Tibial nerve (tissue), 4 donors: ENCODE data around the gene ZNF24. TPM values are rescaled to one million over a fixed set of nuclear protein-coding genes. Genes with fewer than 3 reads are reported as not detected.

ENCODE experiments used
- DNase-seq, 2 donors: peaks; one replicate each; pipeline ENCODE4 v3.0.0-alpha.2; 2019; ENCODE audit warnings: low spot score in 2 of 2
- H3K27ac ChIP-seq, 4 donors: fragments of 200-600 bp; sonication (generic) in 3 of 4; one replicate each; pipeline ENCODE4 v1.5.1; 2017 to 2019; ENCODE audit warnings: mild to moderate bottlenecking in 1 of 4
- H3K27me3 ChIP-seq, 2 donors: fragments of 200-600 bp; sonication (generic) in 1 of 2; one replicate each; pipeline versions ENCODE4 v1.5.1 to v1.6.0; 2017 to 2019
- H3K36me3 ChIP-seq, 3 donors: fragments of 200-600 bp; sonication (generic); one replicate each; pipeline ENCODE4 v1.5.1; 2018 to 2019
- H3K4me1 ChIP-seq, 4 donors: fragments of 200-600 bp; sonication (generic) in 3 of 4; one replicate each; pipeline ENCODE4 v1.5.1; 2017 to 2019
- H3K4me3 ChIP-seq, 4 donors: fragments of 200-600 bp; sonication (generic) in 3 of 4; one replicate each; pipeline ENCODE4 v1.5.1; 2017 to 2019; ENCODE audit warnings: mild to moderate bottlenecking in 1 of 4, moderate library complexity in 1 of 4
- H3K9me3 ChIP-seq, 4 donors: fragments of 200-600 bp; sonication (generic) in 3 of 4; one replicate each; pipeline ENCODE4 v1.5.1; 2017 to 2019
- CTCF ChIP-seq, 5 experiments: fragments of 200-600 bp in 3 of 5; fragments of 450-650 bp in 2 of 5; sonication (generic) in 3 of 5; IDR thresholded peaks; one replicate each; pipeline ENCODE4 v1.5.1; 2016 to 2019; ENCODE audit warnings: antibody characterized with exemption in 5 of 5, mild to moderate bottlenecking in 3 of 5, moderate library complexity in 2 of 5
- EP300 ChIP-seq, 2 donors: sonication (generic); formaldehyde crosslinking; IDR thresholded peaks; one replicate each; pipeline ENCODE4 v1.6.1; 2017; ENCODE audit warnings: antibody characterized with exemption in 2 of 2, mild to moderate bottlenecking in 1 of 2
- POLR2A ChIP-seq, 2 donors: fragments of 450-650 bp; IDR thresholded peaks; one replicate each; pipeline ENCODE4 v1.6.1; 2017; ENCODE audit warnings: antibody characterized with exemption in 2 of 2, mild to moderate bottlenecking in 2 of 2, moderate library complexity in 2 of 2
- WGBS, 2 donors: methylation state at CpG; one replicate each; pipeline ENCODE4 v1.1.5; 2018; 5-methylcytosine and 5-hydroxymethylcytosine counted together
- total RNA-seq, 4 donors: library from RNA; depleted of rRNA; stranded (reverse); fragments of >200 nt; gene quantifications; one replicate each; pipeline ENCODE4 v1.1.0, GENCODE V29; 2016

The ZNF24 gene
- total RNA-seq, 4 donors from 2014 or later = 37.5 to 50.5 (median 41.1) TPM

GRCh38 chr18:35324926-35325655, 19.1 kb downstream of the ZNF24 start:
- DNase-seq = no peak
- peaks cover 0 to 6% (median 0%) of the 10 kb centered on the region in 3 donors for H3K36me3 ChIP-seq
- peaks cover 0 to 9% (median 0%) of the 10 kb centered on the region in 4 donors for H3K9me3 ChIP-seq
- WGBS, 2 donors = 30 to 69% methylated on average over 2 of the region's 2 CpGs
- no peaks in the 10 kb centered on the region for H3K27me3 ChIP-seq
- H3K27ac ChIP-seq = no peak overlapping the region
- H3K4me1 ChIP-seq = no peaks in the 10 kb centered on the region
- no peak overlapping the region for H3K4me3 ChIP-seq
- TF ChIP-seq EP300 (IDR thresholded peaks at IDR 0.05) (no peak), CTCF (IDR thresholded peaks at IDR 0.05) (no peak), POLR2A (IDR thresholded peaks at IDR 0.05) (no peak)

GRCh38 chr18:35322486-35323458, 21.4 kb downstream of the ZNF24 start:
- Histone ChIP-seq H3K9me3 (peaks cover 0 to 2% (median 0%) of the 10 kb centered on the region in 4 donors), H3K4me1 (no peaks in the 10 kb centered on the region), H3K27me3 (no peaks in the 10 kb centered on the region), H3K4me3 (no peak overlapping the region), H3K36me3 (no peaks in the 10 kb centered on the region), H3K27ac (no peak overlapping the region)
- no peak for DNase-seq
- no peak for TF ChIP-seq CTCF (IDR thresholded peaks at IDR 0.05)
- no peak for TF ChIP-seq EP300 (IDR thresholded peaks at IDR 0.05)
- no peak for TF ChIP-seq POLR2A (IDR thresholded peaks at IDR 0.05)
- 77 to 88% methylated on average over 3 of the region's 3 CpGs for whole genome bisulfite sequencing, 2 donors

GRCh38 chr18:35311496-35311895, 32.7 kb downstream of the ZNF24 start:
- H3K4me1 ChIP-seq = no peaks in the 10 kb centered on the region
- no peak overlapping the region for H3K4me3 ChIP-seq
- no peaks in the 10 kb centered on the region for H3K27me3 ChIP-seq
- no peak for DNase-seq
- peaks cover 0 to 53% (median 4%) of the 10 kb centered on the region in 3 donors for H3K36me3 ChIP-seq
- no peak for TF ChIP-seq CTCF (IDR thresholded peaks at IDR 0.05)
- TF ChIP-seq EP300 (IDR thresholded peaks at IDR 0.05) = no peak
- TF ChIP-seq POLR2A (IDR thresholded peaks at IDR 0.05) = no peak
- H3K27ac ChIP-seq = no peak overlapping the region
- WGBS, 2 donors = 34 to 48% methylated on average over 2 of the region's 2 CpGs
- peaks cover 0 to 91% (median 41%) of the 10 kb centered on the region in 4 donors for H3K9me3 ChIP-seq

- H3K4me1 ChIP-seq = no peaks in the 10 kb centered on the region
- DNase-seq = no peak
- WGBS, 2 donors = 98% methylated on average over 5 of the region's 5 CpGs
- H3K27ac ChIP-seq = no peak overlapping the region
- peaks cover 4 to 100% (median 49%) of the 10 kb centered on the region in 4 donors for H3K9me3 ChIP-seq
- peaks cover 3 to 98% (median 4%) of the 10 kb centered on the region in 3 donors for H3K36me3 ChIP-seq
- no peaks in the 10 kb centered on the region for H3K27me3 ChIP-seq
- no peak overlapping the region for H3K4me3 ChIP-seq
- TF ChIP-seq POLR2A (IDR thresholded peaks at IDR 0.05) (no peak), EP300 (IDR thresholded peaks at IDR 0.05) (no peak), CTCF (IDR thresholded peaks at IDR 0.05) (no peak)
Measured at GRCh38 chr18:35306588-35307250, 37.5 kb downstream of the ZNF24 start.
